Ascending aorta (tissue), 2 donors: ENCODE measurements around the gene RGS10. TPM values are rescaled to one million over a fixed set of nuclear protein-coding genes. Genes with fewer than 3 reads are reported as not detected.
"Not testable (repeated sequence)": the region's sequence is repeated elsewhere in the genome, so short reads cannot be mapped to it uniquely, and the experiment has no call there.

Source experiments
- DNase-seq, 2 donors: peaks; one replicate each; pipeline ENCODE4 v3.0.0-alpha.2; 2019; ENCODE audit warnings: low spot score in 2 of 2
- H3K27ac ChIP-seq, 2 donors: fragments of 200-600 bp; sonication (generic); one replicate each; pipeline ENCODE4 v1.5.1; 2016 to 2017; ENCODE audit warnings: mild to moderate bottlenecking in 1 of 2
- H3K27me3 ChIP-seq: fragments of 200-600 bp; sonication (generic); one replicate; pipeline ENCODE4 v1.5.1; 2017
- H3K36me3 ChIP-seq, 2 donors: fragments of 200-600 bp; sonication (generic); one replicate each; pipeline ENCODE4 v1.5.1; 2016
- H3K4me1 ChIP-seq, 2 donors: fragments of 200-600 bp; sonication (generic); one replicate each; pipeline ENCODE4 v1.5.1; 2016 to 2017; ENCODE audit warnings: mild to moderate bottlenecking in 1 of 2
- H3K4me3 ChIP-seq, 2 donors: fragments of 200-600 bp; sonication (generic); one replicate each; pipeline ENCODE4 v1.5.1; 2016 to 2017; ENCODE audit warnings: mild to moderate bottlenecking in 1 of 2
- H3K9me3 ChIP-seq, 2 donors: fragments of 200-600 bp; sonication (generic); one replicate each; pipeline ENCODE4 v1.5.1; 2016
- intact Hi-C: fragments of 100-400 bp; cut with DNase I; formaldehyde crosslinking; loops from one replicate; pipeline ENCODE4 v1.15.1; 2023
- total RNA-seq: library from RNA; depleted of rRNA; stranded (reverse); fragments of >200 nt; gene quantifications from one replicate; pipeline ENCODE4 v1.1.0, GENCODE V29; 2016
- TF ChIP-seq, protein P1 (sequence below), 3 experiments: fragments of 200-600 bp in 2 of 3; fragments of 450-650 bp in 1 of 3; sonication (generic) in 2 of 3; IDR thresholded peaks; one replicate each; pipeline ENCODE4 v1.5.1; 2016 to 2019; ENCODE audit warnings: antibody characterized with exemption in 3 of 3, mild to moderate bottlenecking in 1 of 3, moderate library complexity in 1 of 3

The RGS10 gene
- total RNA-seq, 1 donor from 2014 or later, result 42.9 TPM

DNA sequence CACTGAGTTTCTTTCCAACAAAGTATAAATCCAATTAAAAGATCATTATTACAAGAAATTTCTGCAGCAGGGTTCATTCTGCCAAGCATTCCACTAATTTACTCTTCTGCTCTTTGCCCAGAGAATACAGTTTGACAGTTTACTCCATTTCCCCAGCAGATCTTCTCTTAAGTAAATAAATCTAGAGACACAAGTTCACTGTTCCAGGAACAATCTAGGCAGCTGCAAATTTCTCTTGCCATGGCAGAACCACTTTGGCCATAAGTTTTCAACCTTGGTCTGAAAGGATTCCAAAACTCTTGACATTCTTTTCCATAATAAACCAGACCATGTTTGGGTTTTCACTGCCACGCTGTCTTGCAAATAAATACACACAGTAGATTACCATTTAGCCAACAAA is 11.5 kb downstream of the RGS10 start:
- no peak for DNase-seq
- intact Hi-C loops, result no loop called here
- Histone ChIP-seq H3K27ac (no peak overlapping the region), H3K9me3 (no peaks in the 10 kb centered on the region), H3K36me3 (no peaks in the 10 kb centered on the region), H3K4me3 (no peak overlapping the region), H3K27me3 (no peaks in the 10 kb centered on the region), H3K4me1 (peaks cover 0 to 4% of the 10 kb centered on the region in 2 donors)
- TF ChIP-seq, protein P1, sequence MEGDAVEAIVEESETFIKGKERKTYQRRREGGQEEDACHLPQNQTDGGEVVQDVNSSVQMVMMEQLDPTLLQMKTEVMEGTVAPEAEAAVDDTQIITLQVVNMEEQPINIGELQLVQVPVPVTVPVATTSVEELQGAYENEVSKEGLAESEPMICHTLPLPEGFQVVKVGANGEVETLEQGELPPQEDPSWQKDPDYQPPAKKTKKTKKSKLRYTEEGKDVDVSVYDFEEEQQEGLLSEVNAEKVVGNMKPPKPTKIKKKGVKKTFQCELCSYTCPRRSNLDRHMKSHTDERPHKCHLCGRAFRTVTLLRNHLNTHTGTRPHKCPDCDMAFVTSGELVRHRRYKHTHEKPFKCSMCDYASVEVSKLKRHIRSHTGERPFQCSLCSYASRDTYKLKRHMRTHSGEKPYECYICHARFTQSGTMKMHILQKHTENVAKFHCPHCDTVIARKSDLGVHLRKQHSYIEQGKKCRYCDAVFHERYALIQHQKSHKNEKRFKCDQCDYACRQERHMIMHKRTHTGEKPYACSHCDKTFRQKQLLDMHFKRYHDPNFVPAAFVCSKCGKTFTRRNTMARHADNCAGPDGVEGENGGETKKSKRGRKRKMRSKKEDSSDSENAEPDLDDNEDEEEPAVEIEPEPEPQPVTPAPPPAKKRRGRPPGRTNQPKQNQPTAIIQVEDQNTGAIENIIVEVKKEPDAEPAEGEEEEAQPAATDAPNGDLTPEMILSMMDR (IDR thresholded peaks at IDR 0.05), result no peak

DNA sequence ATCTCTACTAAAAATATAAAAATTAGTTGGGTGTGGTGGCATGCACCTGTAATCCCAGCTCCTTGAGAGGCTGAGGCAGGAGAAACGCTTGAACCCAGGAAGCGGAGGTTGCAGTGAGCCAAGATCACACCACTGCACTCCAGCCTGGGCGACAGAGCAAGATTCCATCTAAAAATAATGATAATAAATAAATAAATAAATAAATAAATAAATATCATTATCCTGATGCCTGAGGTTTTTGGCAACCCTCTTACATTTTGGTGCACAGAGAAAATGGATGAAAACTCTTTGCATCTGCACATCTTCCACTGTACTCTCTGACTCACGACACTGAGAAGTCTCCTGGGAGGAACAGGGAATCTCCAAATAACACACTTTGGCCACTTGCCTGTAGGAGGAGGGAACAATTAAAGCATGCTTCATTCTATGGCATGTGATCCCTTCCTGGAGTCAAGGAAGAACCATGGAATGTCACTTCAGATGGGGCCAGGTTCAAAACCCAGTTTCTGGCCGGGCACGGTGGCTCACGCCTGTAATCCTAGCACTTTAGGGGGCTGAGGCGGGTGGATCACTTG is 13.8 kb downstream of the RGS10 start:
- H3K4me1 ChIP-seq, H3K4me3 ChIP-seq, DNase-seq, H3K9me3 ChIP-seq, H3K36me3 ChIP-seq, H3K27ac ChIP-seq, H3K27me3 ChIP-seq, intact Hi-C loops: not testable (repeated sequence)

DNA sequence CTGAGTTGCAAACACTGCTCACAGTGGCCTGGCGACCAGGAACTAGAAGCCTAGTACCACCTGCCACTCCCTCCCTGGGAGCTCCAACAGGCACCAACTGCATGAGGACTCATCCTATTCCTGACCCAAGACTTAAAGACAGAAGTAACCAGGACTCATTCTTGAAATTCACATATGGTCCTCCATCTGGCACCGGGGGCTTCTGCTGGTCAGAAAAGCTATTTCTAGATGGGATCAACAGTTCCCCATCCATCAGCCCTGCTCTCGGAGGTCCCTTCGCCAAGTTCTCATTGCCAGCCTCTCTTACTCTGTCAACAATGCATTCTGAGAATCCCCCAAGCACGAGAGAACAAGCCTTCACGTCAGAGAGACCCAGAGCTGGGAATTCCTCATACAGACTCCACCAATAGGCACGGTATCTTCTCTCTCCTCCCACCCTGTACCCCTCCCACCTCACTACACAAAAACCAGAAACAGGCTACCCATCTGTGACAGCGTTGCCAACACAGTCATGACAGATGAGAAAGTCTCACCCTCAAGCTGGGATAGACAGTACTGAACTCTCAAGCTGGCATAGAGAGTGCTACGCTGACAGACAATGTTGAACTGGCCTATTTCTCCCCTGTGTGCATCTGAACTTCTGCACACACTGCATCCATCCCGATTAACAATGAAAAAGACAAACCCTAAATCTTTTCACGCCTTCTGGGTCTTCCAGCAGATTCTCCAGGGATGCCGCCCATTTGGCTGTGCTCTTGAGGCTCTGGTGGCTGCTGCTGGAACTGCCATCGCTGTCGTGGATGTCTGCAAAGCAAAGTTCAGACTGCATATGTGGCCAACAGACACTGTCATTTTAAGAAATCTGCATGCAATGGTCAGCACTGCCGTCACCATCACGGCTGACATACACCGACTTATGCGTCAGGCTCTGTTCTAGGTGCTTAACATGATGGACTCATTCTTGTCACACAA is 15.6 kb downstream of the RGS10 start:
- TF ChIP-seq, protein P1 (IDR thresholded peaks at IDR 0.05), result no peak
- intact Hi-C loops, result no loop called here
- Histone ChIP-seq H3K27ac (no peak overlapping the region), H3K36me3 (peaks cover 0 to 3% of the 10 kb centered on the region in 2 donors), H3K9me3 (no peaks in the 10 kb centered on the region), H3K4me3 (no peak overlapping the region), H3K4me1 (peaks cover 0 to 4% of the 10 kb centered on the region in 2 donors), H3K27me3 (no peaks in the 10 kb centered on the region)
- no peak for DNase-seq

DNA sequence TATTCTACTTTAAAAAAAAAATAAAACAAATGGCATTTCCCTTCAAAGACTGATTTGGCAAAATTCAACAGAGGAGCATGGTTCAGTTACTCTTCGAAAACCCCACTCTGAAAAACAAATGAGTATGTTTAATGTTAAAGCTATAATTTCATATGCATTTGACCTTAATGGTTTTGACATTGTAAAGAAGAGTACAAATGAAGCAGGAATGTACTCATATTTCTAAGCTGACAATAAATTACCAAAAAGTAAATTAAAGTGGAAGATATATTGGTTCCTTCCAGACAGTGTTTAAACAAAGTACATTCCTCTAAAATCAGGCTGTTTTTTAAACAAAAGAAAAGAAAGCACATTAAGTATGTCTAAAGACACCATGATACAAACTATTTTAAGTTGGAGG is 16.4 kb downstream of the RGS10 start:
- H3K9me3 ChIP-seq, result no peaks in the 10 kb centered on the region
- H3K36me3 ChIP-seq, result peaks cover 0 to 3% of the 10 kb centered on the region in 2 donors
- TF ChIP-seq, protein P1 (IDR thresholded peaks at IDR 0.05), result no peak
- intact Hi-C loops, result no loop called here
- peaks cover 0 to 2% of the 10 kb centered on the region in 2 donors for H3K4me1 ChIP-seq
- no peak overlapping the region for H3K4me3 ChIP-seq
- no peak for DNase-seq
- no peak overlapping the region for H3K27ac ChIP-seq
- H3K27me3 ChIP-seq, result no peaks in the 10 kb centered on the region

DNA sequence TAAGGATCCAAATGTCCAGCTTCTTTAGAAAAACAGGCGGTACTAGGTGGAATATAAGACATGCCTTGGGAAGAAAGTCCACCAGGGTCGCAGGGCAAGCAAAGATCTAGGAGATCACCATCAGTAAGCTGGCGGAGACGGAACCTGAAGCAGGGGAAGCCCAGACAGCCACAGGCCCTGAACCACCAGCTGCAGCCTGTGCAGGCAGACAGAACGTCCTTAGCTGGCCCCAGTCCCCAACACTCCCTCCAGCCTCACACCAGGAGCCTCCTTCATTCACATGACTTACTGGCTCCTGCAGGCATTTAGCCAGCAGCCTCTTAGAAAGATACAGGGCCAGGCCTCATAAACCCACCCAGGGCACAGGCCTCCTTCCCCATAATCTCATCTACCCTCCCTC is 17.4 kb downstream of the RGS10 start:
- TF ChIP-seq, protein P1 (IDR thresholded peaks at IDR 0.05), result no peak
- no peak overlapping the region for H3K27ac ChIP-seq
- DNase-seq, result no peak

DNA sequence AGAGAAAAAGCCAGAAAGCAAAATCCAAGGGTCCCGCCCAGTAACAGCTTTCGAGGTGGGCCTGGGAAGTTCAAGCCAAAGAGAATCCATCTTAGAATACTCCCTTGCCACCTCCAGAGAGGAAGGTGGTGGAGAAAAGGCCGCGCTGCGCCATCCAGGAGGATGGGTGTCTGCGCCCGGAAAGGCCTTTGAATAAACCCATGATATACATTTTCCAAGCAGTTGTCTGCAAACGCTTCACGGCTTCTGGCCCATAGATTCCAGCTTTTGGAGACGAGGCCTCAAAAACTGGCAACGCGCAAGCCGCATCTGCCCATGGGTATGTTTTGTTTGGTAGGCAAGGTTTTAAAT is 17.8 kb downstream of the RGS10 start:
- no peaks in the 10 kb centered on the region for H3K27me3 ChIP-seq
- peaks cover 0 to 3% of the 10 kb centered on the region in 2 donors for H3K36me3 ChIP-seq
- no peak overlapping the region for H3K27ac ChIP-seq
- intact Hi-C loops, result no loop called here
- H3K4me1 ChIP-seq, result no peaks in the 10 kb centered on the region
- no peaks in the 10 kb centered on the region for H3K9me3 ChIP-seq
- DNase-seq, result no peak
- TF ChIP-seq, protein P1 (IDR thresholded peaks at IDR 0.05), result no peak
- no peak overlapping the region for H3K4me3 ChIP-seq

More for the DNA sequence above, 17.4 kb downstream of the RGS10 start:
- Histone ChIP-seq H3K27me3 (no peaks in the 10 kb centered on the region), H3K9me3 (no peaks in the 10 kb centered on the region), H3K4me3 (no peak overlapping the region), H3K4me1 (no peaks in the 10 kb centered on the region), H3K36me3 (peaks cover 0 to 3% of the 10 kb centered on the region in 2 donors)
- intact Hi-C loops, result no loop called here
